ENCODE data around the gene DENND2C.

DENND2C gene

DNA sequence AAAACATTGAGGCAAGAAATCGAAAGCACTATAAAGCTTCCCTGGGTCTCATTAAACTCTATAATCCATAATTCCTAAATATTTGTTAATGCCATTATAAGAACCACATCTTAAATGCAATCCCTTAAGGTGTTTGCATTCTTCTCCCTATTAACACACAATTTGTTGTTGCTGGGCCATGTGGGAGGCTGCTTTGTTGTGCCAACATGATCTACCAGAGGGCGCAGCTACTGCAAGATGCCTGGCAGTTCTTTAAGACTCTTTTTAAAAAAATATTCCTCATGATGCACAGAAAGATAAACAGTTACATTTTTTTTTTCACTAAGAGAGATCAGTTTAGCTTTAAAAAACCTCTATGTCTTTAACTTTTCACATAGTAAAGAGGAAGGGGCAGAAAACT lies 49.4 kb downstream of the DENND2C start:
- Histone ChIP-seq H3K4me1 (ENCODE audit: low read length) (no peaks in the 10 kb centered on the region), H4K20me1 (ENCODE audit: insufficient read depth, low read length) (no peaks in the 10 kb centered on the region), H3K79me2 (ENCODE audit: low read length) (no peaks in the 10 kb centered on the region), H3K4me2 (ENCODE audit: low read depth, low read length) (no peak overlapping the region), H2AFZ (ENCODE audit: low read length) (no peak overlapping the region), H3K9me3 (replicated peaks; ENCODE audit: insufficient read depth, low read length) (no peaks in the 10 kb centered on the region), H3K27ac (ENCODE audit: low read length) (no peak overlapping the region), H3F3A (ENCODE audit: insufficient read depth, low read length) (no peaks in the 10 kb centered on the region), H3K4me3 (ENCODE audit: low read length) (no peak overlapping the region), H3K27me3 (replicated peaks; ENCODE audit: insufficient read depth, low read length) (no peaks in the 10 kb centered on the region), H3K9me2 (replicated peaks; ENCODE audit: insufficient read depth, low read length) (no peaks in the 10 kb centered on the region), H3K36me3 (replicated peaks; ENCODE audit: insufficient read depth, low read length) (no peaks in the 10 kb centered on the region), H3K9ac (ENCODE audit: low read length) (no peak overlapping the region)
- TF ChIP-seq, protein P1, sequence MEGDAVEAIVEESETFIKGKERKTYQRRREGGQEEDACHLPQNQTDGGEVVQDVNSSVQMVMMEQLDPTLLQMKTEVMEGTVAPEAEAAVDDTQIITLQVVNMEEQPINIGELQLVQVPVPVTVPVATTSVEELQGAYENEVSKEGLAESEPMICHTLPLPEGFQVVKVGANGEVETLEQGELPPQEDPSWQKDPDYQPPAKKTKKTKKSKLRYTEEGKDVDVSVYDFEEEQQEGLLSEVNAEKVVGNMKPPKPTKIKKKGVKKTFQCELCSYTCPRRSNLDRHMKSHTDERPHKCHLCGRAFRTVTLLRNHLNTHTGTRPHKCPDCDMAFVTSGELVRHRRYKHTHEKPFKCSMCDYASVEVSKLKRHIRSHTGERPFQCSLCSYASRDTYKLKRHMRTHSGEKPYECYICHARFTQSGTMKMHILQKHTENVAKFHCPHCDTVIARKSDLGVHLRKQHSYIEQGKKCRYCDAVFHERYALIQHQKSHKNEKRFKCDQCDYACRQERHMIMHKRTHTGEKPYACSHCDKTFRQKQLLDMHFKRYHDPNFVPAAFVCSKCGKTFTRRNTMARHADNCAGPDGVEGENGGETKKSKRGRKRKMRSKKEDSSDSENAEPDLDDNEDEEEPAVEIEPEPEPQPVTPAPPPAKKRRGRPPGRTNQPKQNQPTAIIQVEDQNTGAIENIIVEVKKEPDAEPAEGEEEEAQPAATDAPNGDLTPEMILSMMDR (IDR thresholded peaks at IDR 0.05; ENCODE audit: low read length), result no peak
- no peak for TF ChIP-seq EZH2phosphoT487 (IDR thresholded peaks at IDR 0.05; ENCODE audit: low read length)
- no peak for TF ChIP-seq EZH2 (optimal IDR thresholded peaks at IDR 0.05; ENCODE audit: low read depth, low read length)
- DNase-seq, result no peak

DNA sequence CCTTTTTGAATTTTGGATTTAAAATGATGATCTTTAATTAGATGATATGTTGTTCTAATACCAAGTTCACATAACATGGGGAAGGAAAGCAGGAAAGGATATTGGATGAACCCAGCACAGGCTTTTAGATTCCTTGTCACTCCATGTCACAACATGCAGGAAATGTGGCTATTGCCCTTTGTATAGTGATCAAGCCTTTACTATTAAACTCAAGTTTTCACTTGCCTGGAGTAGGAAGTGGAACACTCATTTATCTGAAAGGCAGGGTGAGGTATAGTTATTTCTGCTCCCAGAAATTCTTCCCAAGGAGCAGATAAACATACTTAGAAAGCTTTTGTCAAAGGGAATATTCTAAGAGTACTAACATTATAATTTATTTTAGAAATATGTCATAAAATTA lies 51.2 kb downstream of the DENND2C start:
- Histone ChIP-seq H4K20me1 (ENCODE audit: insufficient read depth, low read length) (no peaks in the 10 kb centered on the region), H3K27me3 (replicated peaks; ENCODE audit: insufficient read depth, low read length) (no peaks in the 10 kb centered on the region), H3K4me2 (ENCODE audit: low read depth, low read length) (no peak overlapping the region), H3K4me3 (ENCODE audit: low read length) (no peak overlapping the region), H3K9ac (ENCODE audit: low read length) (no peak overlapping the region), H2AFZ (ENCODE audit: low read length) (no peak overlapping the region), H3K9me3 (replicated peaks; ENCODE audit: insufficient read depth, low read length) (no peaks in the 10 kb centered on the region), H3K36me3 (replicated peaks; ENCODE audit: insufficient read depth, low read length) (no peaks in the 10 kb centered on the region), H3K79me2 (ENCODE audit: low read length) (no peaks in the 10 kb centered on the region), H3K9me2 (replicated peaks; ENCODE audit: insufficient read depth, low read length) (no peaks in the 10 kb centered on the region), H3K27ac (ENCODE audit: low read length) (no peak overlapping the region), H3K4me1 (ENCODE audit: low read length) (no peaks in the 10 kb centered on the region), H3F3A (ENCODE audit: insufficient read depth, low read length) (no peaks in the 10 kb centered on the region)
- TF ChIP-seq EZH2phosphoT487 (IDR thresholded peaks at IDR 0.05; ENCODE audit: low read length) (no peak), EZH2 (optimal IDR thresholded peaks at IDR 0.05; ENCODE audit: low read depth, low read length) (no peak)
- TF ChIP-seq, protein P1 (IDR thresholded peaks at IDR 0.05; ENCODE audit: low read length), result no peak
- no peak for DNase-seq

DNA sequence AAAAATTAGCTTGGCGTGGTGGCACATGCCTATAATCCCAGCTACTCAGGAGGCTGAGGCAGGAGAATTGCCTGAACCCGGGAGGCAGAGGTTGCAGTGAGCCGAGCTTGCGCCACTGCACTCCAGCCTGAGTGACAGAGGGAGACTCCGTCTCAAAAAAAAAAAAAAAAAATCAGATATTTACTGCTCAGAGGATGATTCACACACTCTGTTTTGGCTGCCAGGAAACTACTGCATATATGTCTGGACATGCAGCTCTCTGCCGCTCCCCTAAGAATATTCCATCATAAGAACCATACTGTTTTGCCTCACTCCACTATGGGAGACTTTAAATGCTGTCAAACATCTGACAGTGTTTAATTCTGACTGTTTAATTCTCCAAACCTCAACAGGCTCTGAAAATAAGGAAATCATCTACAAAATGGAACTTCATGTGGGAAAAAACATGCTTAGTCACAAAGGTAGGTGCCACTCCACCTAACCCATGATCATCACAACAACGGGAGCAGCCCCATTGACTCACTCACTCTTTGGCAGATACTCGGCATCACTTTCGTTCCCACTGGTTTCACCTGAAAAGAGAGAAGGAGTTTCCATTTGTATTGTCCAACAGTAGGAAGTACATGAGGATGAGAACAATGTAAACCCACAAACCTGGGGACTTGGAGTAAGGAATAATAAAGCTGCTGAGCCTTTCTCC lies 59.2 kb downstream of the DENND2C start:
- Histone ChIP-seq H3K79me2 (ENCODE audit: low read length) (no peaks in the 10 kb centered on the region), H3K27ac (ENCODE audit: low read length) (no peak overlapping the region), H3K4me3 (ENCODE audit: low read length) (no peak overlapping the region), H3K27me3 (replicated peaks; ENCODE audit: insufficient read depth, low read length) (no peaks in the 10 kb centered on the region), H4K20me1 (ENCODE audit: insufficient read depth, low read length) (no peaks in the 10 kb centered on the region), H2AFZ (ENCODE audit: low read length) (no peak overlapping the region), H3K4me1 (ENCODE audit: low read length) (no peaks in the 10 kb centered on the region), H3K36me3 (replicated peaks; ENCODE audit: insufficient read depth, low read length) (no peaks in the 10 kb centered on the region), H3F3A (ENCODE audit: insufficient read depth, low read length) (no peaks in the 10 kb centered on the region), H3K4me2 (ENCODE audit: low read depth, low read length) (no peak overlapping the region), H3K9ac (ENCODE audit: low read length) (no peak overlapping the region), H3K9me3 (replicated peaks; ENCODE audit: insufficient read depth, low read length) (no peaks in the 10 kb centered on the region), H3K9me2 (replicated peaks; ENCODE audit: insufficient read depth, low read length) (no peaks in the 10 kb centered on the region)
- no peak for DNase-seq
- TF ChIP-seq, protein P1 (IDR thresholded peaks at IDR 0.05; ENCODE audit: low read length), result no peak
- TF ChIP-seq EZH2 (optimal IDR thresholded peaks at IDR 0.05; ENCODE audit: low read depth, low read length) (no peak), EZH2phosphoT487 (IDR thresholded peaks at IDR 0.05; ENCODE audit: low read length) (no peak)

Measured in MM.1S (cell line).